Inflammatory macrophage treated with lipopolysaccharide for 4 hours (primary cell): ENCODE measurements around the gene EMP3.
A peak's percentile ranks its signal among the peaks of the same experiment; 100 is the strongest.

ENCODE experiments used
- DNase-seq: peaks from one replicate; pipeline ENCODE4 v3.0.0-alpha.2; 2020

Gene EMP3

DNA sequence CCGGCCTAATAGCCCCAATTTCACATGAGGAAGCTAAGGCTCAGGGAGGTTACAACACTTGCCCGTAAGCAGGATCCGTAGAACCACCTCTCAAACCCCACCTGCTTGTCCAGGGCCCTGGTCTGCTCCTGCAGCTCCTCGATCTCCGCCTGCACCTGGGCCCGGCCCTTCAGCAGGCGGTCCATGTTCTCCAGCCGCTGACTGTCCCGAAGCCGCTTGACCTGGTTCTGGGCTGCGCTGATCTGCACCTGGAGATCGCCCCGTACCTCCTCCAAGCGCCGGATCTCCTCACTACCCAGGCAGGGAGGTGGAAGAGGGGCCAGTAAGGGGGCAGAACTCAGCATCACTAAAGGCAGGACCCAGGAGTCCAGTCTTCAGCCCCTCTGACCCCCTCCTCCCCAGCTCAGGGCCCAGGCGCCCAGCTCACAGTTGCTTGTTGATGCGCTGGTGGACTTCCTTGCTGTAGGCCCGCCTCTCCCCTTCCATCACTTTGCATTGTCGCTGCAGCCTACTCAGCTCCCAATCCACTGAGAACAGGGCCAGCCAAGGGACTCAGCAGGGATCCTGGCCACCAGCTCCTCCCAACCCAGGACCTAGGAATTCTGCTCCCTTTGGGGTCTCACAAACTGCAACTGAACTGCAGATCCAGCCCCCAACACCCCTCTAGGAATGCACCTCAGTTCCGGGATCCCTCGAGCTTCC lies 6.9 kb upstream of the EMP3 start:
- no peak for DNase-seq

DNA sequence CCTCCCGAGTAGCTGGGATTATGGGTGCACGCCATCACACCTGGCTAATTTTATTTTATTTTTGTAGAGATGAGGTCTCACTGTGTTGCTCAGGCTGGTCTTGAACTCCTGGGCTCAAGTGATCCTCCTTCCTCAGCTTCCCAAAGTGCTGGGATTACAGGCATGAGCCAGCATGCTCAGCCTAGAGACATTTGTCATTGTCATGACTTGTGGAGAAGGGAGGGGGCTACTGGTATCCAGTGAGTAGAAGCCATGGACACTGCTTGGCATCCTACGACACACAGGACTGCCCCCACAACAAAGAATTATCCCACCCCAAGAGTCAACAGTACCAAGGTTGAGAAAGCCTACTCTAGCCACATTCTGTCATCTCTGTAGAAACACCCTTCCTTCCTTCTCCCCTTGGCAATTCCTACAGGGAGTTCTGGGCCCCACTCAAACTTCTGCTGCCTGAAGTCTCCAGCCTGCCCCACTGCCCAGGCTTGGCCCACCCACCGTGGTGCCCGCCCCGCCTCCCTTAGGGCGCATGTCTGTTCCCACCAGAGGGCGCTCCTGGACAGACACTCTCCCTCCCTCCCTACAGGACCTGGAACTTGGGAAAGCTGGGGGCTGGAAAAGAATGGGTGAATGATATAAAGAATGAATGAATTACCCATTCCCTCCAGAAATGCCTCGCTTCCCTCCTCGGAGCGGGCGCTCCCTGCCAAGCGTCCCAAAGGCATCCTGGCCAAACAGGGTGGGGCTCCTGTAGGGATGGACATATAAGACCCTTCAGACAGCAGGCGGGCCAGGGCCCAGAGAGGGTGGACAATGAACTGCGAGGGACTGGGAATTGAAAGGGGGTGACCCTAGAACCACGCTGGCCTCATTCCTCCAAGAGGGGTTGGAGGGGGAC lies 5.5 kb upstream of the EMP3 start:
- DNase-seq = peak; percentile 70

GRCh38 chr19:48321372-48321621 lies 4.1 kb upstream of the EMP3 start:
- DNase-seq = peak; percentile 91

GRCh38 chr19:48321622-48322591 lies 3.4 kb upstream of the EMP3 start:
- peak; percentile 97 for DNase-seq

DNA sequence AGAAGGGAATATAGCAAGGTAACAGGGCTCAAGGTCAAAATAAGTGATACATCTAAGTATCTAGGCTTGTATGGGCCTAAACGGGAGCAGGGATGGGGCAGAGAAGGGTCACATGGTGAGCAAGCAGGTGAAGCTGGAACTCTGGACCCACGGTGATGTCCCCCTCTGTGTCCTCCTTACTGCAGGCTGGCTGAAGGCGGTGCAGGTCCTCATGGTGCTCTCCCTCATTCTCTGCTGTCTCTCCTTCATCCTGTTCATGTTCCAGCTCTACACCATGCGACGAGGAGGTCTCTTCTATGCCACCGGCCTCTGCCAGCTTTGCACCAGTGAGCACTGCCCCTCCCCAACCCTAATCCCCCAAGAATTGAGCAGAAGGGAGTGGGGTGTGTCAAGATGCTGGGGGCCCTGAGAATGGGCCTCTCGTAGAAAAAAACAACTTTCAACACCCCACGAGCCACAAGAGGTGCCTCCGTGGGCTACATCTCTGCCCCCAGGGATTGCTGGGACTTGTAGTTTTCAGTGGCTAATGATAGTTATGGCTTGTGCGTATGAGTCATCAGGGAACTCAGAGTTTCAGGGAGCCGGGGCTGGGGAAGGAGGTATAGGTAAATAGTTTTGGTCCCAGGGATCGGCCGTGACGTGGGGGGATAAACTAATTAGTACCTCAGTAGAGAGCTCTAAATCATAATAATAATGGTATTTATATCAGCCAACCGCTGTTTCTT lies 4.0 kb downstream of the EMP3 start:
- peak; percentile 68 for DNase-seq

GRCh38 chr19:48330012-48330681 lies 4.8 kb downstream of the EMP3 start:
- DNase-seq = peak; percentile 71

DNA sequence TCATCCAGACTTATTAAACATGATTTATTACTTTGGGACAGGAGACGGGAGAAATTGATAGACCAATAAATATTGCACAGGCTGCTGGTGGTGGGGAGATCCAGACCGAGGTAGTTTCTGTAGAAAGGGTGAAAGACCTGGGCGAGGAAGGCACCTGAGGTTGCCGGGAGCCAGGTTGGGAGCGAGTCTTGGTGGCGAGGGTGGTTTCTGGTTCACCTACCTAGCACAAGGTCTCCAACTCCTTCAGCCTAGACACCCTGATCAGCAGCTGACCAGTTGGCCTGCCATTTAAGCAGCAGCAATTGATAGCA lies 7.0 kb downstream of the EMP3 start:
- DNase-seq = no peak

GRCh38 chr19:48332662-48333466 lies 7.5 kb downstream of the EMP3 start:
- peak; percentile 96 for DNase-seq

GRCh38 chr19:48333467-48334384 lies 8.4 kb downstream of the EMP3 start:
- peak; percentile 92 for DNase-seq

- no peak for DNase-seq
Observed at GRCh38 chr19:48338253-48338755, 13.0 kb downstream of the EMP3 start.

DNA sequence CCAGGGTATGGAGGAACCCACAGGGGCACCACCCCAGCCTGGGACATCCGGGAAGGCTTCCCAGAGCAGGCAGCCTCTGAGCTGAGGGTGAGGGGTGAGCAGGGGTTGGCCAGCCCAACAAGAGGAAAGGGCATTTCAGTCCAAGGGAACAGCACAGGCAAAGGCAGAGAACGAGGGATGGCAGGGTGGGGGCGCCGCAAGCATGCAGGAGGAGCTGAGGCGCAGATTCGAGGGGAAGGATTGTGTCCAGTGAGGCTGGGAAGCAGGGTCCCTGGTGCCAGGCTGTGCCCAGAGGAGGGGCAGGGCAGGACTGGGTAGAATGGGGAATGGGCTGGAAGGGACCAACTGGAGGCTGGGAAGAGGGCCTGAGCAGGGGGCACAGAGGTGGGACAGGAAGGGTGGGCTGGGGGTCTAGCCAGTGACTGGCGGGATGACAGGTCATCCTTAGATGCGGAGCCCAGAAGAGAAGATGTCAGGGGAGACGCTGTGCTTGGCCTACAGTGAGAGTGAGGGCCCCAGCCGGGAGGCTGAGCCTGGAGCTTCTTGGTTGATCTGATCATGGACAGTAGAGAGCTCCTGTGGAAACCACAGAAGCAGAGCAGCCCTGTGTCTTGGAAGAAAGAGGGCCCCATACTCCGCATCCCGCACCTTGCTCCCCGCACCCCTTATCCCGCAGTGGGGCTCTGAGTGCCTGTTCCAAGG lies 13.6 kb downstream of the EMP3 start:
- DNase-seq = no peak

GRCh38 chr19:48340995-48341394 lies 15.6 kb downstream of the EMP3 start:
- DNase-seq = no peak

- DNase-seq = no peak
Observed at GRCh38 chr19:48341515-48342413, 16.4 kb downstream of the EMP3 start.

- no peak for DNase-seq
Observed at GRCh38 chr19:48342414-48342738, 17.0 kb downstream of the EMP3 start.

DNA sequence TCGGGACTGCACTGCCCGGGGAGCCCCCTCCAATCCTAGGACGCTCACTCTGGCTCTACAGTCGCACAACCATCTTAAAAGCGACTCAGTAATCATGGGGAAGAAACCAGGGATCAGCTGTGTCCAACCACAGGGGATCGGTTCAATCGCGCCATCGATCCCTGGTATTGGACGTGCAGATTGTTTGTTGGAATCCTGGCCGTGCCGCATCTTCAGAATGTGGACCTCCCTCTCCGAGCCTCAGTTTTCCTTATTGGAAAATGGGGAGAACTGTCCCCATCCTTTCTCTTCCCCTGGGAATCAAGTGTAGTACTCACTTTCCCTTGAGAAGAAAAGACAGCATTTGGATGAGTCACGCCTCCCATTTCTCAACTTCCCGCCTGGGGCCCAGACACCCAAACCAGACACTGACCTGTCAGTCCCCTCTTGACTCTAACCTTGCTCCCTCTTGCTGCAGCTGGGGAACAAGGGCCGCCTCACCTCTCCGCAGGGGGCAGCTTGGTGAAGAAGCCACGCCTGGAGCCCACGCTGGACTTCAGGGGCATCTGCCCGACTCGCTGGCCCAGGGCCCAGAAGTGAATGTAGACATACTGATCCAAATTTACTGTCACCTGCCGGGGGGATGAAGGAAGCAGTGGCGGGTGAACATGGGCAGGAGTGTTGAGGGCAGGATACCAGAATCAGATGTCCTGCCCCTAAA lies 17.6 kb downstream of the EMP3 start:
- no peak for DNase-seq

- DNase-seq = no peak
Observed at GRCh38 chr19:48344892-48345291, 19.5 kb downstream of the EMP3 start.

DNA sequence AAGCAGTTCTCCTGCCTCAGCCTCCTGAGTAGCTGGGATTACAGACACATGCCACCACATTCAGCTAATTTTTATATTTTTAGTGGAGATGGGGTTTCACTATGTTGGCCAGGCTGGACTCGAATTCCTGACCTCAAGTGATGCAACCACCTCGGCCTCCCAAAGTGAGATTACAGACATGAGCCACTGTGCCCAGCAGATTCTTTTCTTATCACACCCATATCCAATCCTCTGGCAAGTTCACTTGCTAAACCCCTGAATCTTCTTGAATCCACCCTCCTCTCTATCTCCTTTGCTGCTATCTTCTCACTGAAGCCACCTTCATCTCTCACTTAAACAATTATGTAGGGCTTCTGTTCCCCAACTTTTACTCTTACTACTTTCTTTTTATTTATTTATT lies 20.8 kb downstream of the EMP3 start:
- no peak for DNase-seq

DNA sequence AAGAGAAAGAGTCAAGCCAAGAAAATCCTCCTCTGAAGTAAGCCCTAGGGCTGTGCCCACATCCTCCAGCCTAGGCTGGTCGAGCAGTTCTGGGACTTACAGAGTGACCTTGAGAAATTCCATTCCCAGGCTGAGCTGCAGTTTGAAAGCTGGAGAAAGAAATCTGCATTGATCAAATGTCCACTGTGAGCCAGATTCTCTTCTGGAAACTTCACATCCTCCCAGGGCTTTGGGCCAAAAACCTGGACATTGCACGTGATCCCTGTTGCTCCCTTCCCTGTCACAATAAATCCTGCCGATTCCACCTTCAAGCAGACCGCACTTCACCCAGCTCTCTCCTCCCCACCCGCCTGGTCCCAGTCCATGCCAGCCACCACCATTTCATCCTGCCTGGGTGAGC lies 22.7 kb downstream of the EMP3 start:
- DNase-seq = no peak
